ENCODE measurements around the gene AOPEP. TPM values are rescaled to one million over a fixed set of nuclear protein-coding genes. Genes with fewer than 3 reads are reported as not detected.

AOPEP gene
- total and polyA plus RNA-seq, 2 of the 13 experiments (the other 11 are each of a cell fraction or from before 2014, with no cell fraction given) = 22.2 to 41.6 TPM

- TF ChIP-seq ZNF816 (CRISPR knock-in tag; IDR thresholded peaks at IDR 0.05; ENCODE audit: borderline replicate concordance) = 0 out of 2 replicates have a peak, but pooled peaks have one; percentile 40
- TF ChIP-seq ZNF550 (CRISPR knock-in tag; IDR thresholded peaks at IDR 0.05; ENCODE audit: borderline replicate concordance) = no peak
- no peak for TF ChIP-seq NRL (CRISPR knock-in tag; IDR thresholded peaks at IDR 0.05; ENCODE audit: borderline replicate concordance)
- no peak for TF ChIP-seq ZNF276 (CRISPR knock-in tag; IDR thresholded peaks at IDR 0.05; ENCODE audit: low read depth)
- TF ChIP-seq ARID4A (CRISPR knock-in tag; IDR thresholded peaks at IDR 0.05; ENCODE audit: borderline replicate concordance) = peak; percentile 38; the same call in 1 of the 2 replicates
- no peak for TF ChIP-seq MBNL3 (CRISPR knock-in tag; conservative IDR thresholded peaks at IDR 0.05)
- TF ChIP-seq MTF1 (CRISPR knock-in tag; IDR thresholded peaks at IDR 0.05) = no peak
- peak; percentile 28; the same call in 1 of the 2 replicates for TF ChIP-seq ZNF788 (CRISPR knock-in tag; IDR thresholded peaks at IDR 0.05; ENCODE audit: borderline replicate concordance)
- no peak for TF ChIP-seq ZSCAN21 (CRISPR knock-in tag; IDR thresholded peaks at IDR 0.05; ENCODE audit: borderline replicate concordance)
- peak; percentile 64; the same call in 1 of the 2 replicates for TF ChIP-seq SOX5 (CRISPR knock-in tag; IDR thresholded peaks at IDR 0.05; ENCODE audit: borderline replicate concordance)
- TF ChIP-seq BATF2 (CRISPR knock-in tag; IDR thresholded peaks at IDR 0.05) = no peak
- no peak for TF ChIP-seq ZNF382 (CRISPR knock-in tag; IDR thresholded peaks at IDR 0.05; ENCODE audit: borderline replicate concordance)
- no peak for TF ChIP-seq ZNF737 (CRISPR knock-in tag; IDR thresholded peaks at IDR 0.05; ENCODE audit: borderline replicate concordance)
- peak; percentile 46; the same call in 1 of the 2 replicates for TF ChIP-seq ARNTL (CRISPR knock-in tag; IDR thresholded peaks at IDR 0.05)
- TF ChIP-seq SNAI1 (CRISPR knock-in tag; IDR thresholded peaks at IDR 0.05; ENCODE audit: borderline replicate concordance) = no peak
- TF ChIP-seq NCOR1 (IDR thresholded peaks at IDR 0.05; ENCODE audit: borderline replicate concordance, low read length) = peak; percentile 60; the same call in 1 of the 2 replicates
- TF ChIP-seq GATAD1 (CRISPR knock-in tag; IDR thresholded peaks at IDR 0.05) = no peak
- TF ChIP-seq HDAC1 (CRISPR knock-in tag; IDR thresholded peaks at IDR 0.05) = peak; percentile 30; the same call in 1 of the 2 replicates
- TF ChIP-seq SNRNP70 (IDR thresholded peaks at IDR 0.05; ENCODE audit: low read depth, low read length) = no peak
- no peak for TF ChIP-seq ZSCAN25 (CRISPR knock-in tag; IDR thresholded peaks at IDR 0.05)
Measured at GRCh38 chr9:94928691-94929368, 202.3 kb downstream of the AOPEP start (continued).
